GM18868 (cell line): ENCODE measurements around the gene IGSF21.

Experiments
- ATAC-seq: cut with Tn5 transposase; IDR thresholded peaks from one replicate; pipeline ENCODE4 v1.9.1; 2021; ENCODE audit warnings: mild to moderate bottlenecking, moderate library complexity; ENCODE audit not compliant: unreplicated experiment

IGSF21 gene

DNA sequence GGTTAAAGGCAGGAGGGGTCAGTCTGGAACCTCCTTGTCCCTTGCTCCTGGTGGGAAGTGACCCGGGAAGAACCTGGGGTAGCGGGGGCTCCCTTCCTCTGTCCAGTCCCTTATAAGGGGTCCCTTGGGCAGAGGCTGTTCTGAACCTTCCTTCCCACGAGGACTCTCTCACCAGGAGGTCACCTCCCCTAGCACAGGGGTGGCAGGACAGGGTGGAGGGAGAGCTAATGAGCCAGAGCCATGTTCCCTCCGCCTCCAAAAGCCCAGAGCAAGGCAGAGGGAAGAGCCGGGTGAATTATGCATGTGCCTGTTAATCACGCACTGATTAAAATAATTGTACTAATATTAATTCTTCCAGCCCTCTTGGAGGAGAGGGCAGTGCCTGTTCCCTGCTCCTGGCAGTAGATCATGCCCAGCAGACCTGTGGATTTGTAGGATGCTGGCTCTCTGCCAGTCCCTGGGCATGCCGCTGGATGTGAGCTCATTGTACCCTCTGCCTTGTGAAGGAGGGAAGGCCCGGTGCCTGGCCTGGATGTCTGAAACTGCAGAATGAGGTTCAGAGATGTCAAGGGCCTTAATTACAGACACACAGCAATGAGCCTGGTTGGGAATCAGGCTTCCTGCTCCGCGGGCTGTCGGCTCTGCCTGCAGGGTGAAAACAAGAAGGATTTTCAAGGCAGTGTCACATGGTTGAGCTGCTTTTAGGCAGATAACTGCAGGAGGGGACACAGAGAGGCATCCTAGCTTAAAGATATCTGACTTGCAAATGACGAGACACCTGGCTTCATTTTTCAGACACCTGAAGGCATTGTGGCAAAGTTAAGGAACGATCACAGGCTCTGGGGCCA lies 68.2 kb downstream of the IGSF21 start:
- no peak for ATAC-seq

DNA sequence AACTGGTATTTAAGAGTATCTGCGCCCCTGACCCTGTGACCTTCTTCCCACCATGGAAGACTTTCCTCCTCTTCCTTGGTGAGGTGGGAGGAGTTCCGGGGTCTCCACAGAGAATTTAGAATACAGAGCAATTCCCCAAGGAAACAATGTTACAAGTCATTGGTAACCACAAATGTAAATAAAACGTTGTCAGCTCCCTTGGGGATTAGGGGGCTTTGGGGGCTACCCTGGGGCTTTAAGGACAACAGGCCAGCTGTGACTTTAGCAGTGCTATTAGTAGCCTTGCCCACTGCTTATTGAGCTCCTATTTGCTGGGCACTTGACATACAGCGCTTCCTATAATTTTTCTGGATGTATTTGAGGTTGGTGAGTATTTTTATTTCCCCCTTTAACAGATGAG lies 69.0 kb downstream of the IGSF21 start:
- no peak for ATAC-seq

DNA sequence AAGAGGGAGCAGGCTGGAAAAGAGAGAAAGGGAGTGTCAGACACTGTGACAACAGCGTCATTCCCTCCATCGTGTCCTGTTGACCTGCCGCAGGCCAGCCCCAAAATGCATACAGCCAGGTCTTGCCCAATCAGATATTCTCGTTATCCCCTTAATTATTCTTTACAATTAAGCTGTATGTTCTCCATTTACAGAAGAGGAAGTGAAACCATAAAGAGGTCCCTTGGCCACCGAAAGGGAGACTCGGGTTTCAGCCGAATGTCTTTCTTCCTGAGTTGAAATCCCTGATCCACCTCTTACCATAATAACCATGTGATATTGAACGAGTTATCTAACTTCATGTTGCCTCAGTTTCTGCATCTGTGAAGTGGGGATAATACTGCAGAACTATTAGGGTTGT lies 70.5 kb downstream of the IGSF21 start:
- ATAC-seq = no peak

DNA sequence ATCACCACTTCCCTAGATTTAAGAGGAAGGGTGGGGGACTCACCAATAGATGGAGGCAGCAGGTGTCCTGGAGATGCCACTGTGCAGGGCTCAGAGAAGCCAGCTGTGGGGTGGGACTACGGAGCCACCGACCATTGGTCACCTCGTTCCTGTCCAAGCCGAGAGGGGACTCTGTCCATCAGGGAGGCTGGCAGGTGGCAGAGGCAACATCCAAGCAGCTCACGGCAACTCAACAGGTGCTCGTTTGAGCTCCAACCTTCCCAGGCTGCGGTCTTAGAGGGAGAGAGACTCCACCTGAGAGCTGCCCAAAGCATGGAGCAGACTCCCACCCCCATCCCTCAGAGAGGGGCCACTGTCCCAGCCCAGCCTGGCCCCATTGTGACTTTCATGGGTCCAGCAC lies 71.4 kb downstream of the IGSF21 start:
- ATAC-seq = no peak

DNA sequence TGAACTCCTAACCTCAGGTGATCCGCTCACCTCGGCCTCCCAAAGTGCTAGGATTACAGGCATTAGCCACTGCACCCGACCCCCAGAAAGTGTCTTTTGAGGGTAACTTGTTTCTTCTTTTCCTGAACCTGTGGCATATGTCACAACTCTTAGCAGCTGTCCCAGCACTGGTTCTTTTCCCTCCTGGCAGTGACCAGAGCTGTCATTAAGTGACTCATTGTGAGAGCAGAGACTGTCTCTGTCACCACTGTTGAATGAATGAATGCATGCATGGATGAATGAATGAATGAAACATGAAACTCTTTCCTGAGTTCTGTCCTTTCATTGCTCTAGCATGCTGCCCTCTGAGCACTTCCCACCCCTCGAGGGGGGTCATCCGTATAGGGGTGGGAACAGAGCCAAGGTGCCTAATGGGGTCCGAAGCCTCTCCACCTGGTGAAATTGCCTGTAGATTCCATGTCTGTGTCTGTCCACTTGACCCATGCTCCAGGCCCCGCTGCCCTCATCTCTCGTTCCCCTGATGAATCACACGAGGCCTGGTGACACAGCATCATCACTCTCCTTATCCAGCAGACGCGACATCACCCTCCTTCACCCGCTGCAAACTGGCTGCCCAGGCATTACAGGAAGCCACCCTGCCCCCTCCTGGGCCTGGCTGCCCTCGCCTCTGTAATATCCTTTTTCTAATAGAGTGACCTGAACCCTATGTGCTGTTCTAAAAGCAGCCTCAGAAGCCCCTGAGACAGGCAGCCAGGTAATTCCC lies 75.0 kb downstream of the IGSF21 start:
- ATAC-seq = no peak

DNA sequence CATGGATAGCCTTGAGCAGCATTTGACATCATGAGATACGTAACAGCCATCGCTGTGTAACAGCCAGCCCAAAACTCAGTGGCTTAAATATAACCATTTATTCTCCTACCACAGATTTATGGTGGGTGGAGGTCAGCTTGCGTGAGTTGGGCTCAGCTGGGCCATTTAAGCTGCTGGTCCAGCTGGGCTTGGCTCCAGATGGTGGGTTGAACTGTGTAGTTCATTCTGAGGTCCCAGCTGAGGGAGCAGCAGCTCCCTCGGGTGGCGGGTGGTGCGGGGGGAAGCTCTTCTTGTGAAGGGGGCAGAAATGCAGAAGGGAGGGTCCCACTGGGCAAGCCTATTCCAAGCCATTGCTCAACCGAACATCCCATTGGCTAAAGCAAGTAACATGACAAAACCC lies 75.9 kb downstream of the IGSF21 start:
- ATAC-seq = no peak

DNA sequence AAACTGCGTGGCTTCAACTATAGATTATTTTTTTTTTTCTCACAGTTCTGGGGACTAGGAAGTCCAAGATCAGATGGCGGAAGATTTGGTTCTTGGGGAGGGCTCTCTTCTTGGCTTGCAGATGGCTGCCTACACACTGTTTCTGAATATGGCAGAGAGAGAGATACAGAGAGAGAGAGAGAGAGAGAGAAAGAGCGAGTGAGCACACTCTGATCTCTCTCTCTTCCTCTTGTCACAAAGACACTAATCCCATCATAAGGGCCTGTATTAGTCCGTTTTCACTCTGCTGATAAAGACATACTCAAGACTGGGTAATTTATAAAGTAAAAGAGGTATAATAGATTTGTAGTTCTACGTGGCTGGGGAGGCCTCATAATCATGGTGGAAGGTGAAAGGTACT lies 79.5 kb downstream of the IGSF21 start:
- no peak for ATAC-seq

DNA sequence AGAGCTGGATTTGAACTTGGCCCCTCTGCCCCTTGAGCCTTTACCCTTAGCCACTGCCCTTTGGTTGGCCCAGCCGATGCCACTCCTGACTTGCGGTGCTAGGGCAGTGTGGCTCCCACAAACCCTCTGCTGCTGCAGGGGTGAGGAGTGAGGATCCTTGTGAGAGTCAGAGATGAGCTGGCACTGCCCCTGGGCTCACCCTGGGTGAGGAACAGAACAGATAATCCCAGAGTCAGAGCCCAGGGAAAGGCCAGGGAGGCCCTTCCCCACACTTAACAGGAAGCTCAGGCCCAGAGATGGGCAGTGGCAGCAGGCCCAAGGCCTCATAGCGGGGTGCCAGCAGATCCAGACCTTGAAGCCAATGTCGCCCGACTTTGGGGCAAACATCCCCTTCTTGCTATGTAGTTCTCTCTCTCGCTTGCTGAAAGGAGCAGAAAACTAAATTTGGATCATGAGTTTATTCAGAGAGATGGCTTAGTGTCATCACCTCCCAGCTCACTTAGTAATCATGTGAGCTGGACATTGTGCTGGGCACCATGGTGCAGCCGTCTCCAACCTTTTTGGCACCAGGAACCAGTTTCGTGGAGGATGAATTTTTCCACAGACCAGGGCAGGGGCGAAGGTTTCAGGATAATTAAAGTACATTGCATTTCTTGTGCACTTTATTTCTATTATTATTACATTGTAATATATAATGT lies 81.4 kb downstream of the IGSF21 start:
- no peak for ATAC-seq

DNA sequence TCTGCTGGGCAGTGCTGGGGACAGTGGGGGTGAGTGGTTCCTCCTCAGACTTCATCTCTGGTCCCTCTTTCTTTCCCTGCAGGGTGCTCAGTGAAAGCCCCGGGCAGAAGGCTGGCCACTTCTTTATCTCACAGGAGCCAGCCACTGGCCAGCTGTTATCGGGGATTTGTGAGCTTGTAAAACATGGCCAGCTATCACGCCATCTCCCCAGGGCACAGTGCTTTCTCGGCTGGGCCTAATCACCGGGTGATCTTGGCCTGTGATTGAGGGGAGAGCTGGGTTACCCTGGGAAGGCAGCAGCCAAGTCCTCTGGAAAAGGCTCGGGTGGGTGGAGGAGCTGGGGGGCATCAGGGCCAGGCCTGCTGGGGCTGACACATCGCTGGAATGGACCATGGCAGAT lies 83.0 kb downstream of the IGSF21 start:
- no peak for ATAC-seq

DNA sequence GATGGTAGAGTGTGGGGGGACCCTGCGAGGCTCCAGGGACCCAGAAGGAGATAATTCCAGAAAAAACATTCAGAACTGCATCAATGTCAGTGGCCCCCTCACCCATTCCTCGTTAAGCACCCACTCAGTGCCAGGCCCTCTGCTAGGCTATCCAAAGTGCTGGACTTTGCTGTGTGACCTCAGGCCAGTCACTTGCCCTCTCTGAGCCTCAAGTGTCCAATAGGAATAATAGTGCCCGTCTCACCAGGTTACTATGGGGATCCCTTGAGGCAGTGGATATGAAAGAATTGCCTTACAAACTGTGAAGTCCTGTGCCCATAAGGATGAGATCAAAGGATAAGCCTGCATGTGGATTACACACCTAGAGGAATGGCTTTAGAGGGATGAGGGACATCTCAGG lies 83.4 kb downstream of the IGSF21 start:
- ATAC-seq = no peak

DNA sequence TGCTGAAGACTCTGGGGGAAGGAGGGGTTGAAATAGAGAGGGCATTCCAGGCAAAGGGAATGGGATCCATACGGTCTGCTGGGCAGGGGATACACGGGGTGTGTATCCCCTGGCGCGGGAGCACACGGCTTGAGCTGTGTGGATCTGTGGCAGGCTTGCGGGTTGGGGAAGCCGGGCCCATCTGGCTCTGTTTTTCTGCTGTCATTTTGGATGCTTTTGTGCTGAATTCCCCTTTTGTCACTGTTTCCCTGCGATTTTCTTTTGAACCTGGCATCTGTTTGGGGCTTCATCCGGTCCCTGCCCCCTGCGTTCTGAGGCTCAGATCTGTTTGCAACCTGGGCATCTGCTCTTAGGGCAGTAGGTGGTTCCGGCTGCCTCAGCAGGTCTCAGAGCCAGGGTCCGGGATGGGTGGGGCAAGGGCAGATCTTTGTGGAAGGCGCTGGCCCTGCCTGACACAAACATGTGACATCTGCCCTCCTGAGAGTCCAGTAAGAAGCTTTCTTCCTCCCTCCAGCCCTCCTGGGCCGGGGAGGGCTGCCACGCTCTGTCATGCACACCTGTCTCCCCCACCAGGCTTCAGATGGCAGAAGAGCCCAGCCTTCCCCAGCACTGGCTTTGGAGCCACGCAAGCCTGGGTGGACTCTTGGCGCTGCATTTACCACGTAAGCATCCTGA lies 84.0 kb downstream of the IGSF21 start:
- no peak for ATAC-seq

DNA sequence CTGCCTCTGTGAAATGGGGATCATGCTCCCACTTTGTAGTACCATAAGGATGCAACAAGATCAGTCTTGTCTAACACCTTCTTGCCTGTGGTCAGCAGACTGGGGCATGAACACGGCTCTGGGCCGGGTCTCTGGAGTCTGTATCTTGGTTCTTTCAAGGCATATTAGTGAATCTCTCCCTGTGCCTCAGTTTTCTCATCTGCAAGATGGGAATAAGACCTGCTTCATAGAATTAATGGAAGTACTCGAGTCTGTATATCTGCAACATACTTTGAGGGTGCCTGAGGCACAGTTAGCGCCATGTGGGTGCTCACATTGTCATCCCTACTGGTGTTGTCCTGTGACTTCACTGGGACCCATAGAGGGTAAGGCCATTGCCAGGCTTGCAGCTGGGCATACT lies 84.6 kb downstream of the IGSF21 start:
- ATAC-seq = no peak

DNA sequence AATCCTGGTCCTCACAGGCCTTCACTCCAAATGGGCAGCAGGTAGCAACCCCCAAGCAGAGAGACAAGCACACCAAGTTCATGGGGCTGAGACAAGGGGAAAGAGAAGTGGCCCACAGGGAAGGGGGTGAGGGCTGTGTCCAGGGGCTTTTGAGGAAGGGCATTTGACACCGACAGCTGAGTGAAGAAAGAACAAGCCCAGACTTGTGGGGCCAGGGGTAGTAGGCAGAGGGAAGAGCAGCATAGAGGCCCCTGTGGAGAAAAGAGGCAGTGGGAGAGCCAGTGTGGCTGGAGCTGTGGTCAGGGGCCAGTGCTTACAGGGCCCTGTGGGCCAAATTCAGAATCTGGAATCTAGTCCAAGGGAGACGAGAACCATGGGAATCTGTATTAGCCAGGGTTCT lies 85.4 kb downstream of the IGSF21 start:
- no peak for ATAC-seq

DNA sequence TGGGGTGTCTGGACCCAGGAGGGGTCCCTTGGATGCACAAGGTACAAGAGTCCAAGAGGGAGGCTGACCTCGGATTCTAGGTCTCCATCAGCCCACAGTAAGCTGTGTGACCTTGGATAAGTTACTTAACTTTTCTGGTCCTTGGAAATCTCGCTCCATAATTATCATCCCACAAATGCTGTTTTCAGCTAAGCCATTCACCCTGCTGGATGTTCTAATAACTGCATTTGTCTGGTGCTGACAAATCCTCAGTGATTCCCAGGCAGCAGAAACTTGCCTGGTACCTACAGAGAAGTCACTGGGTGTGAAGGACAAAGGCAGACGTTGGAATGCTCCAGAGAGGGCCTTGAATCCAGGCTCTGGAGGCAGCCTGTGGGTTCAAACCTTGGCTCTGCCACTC lies 89.7 kb downstream of the IGSF21 start:
- no peak for ATAC-seq

DNA sequence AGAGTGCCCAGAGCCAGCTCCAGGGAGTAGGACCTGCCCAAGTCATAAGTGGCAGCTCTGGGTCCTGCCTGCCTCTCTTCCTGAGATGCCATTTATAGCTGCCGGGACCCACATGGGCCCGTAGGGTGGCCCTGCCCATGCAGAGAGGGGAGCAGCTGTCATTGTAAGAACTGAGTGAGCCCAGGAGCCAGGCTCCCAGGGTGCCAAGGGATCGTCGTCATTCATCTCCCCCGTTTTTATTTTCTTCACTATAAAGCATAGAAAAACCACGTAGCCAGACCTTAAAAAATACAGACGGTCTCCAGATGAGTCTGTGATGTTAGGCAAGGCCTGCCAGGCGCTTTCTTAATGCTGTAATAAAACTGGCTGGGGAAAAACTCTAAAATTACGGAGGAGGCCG lies 90.7 kb downstream of the IGSF21 start:
- no peak for ATAC-seq

DNA sequence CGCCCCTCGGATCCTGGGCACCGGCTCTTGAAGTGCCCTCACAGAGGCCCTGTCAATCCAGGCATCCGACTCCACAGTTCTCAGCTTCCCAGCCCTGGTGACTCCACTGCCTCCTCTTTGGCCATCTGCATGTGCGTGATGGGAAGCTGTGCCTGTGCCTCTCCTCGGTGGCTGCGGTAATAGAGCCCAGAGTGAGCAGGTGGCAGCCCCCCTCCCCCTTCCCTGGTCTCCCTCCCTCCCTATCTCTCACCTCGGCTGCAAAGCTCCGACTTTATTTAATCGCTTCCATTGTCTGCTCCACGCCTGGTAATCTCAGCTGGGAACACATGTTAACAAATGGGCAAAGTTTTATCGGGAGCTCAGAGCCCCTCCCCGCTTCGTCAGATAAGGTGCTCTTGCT lies 91.9 kb downstream of the IGSF21 start:
- no peak for ATAC-seq

DNA sequence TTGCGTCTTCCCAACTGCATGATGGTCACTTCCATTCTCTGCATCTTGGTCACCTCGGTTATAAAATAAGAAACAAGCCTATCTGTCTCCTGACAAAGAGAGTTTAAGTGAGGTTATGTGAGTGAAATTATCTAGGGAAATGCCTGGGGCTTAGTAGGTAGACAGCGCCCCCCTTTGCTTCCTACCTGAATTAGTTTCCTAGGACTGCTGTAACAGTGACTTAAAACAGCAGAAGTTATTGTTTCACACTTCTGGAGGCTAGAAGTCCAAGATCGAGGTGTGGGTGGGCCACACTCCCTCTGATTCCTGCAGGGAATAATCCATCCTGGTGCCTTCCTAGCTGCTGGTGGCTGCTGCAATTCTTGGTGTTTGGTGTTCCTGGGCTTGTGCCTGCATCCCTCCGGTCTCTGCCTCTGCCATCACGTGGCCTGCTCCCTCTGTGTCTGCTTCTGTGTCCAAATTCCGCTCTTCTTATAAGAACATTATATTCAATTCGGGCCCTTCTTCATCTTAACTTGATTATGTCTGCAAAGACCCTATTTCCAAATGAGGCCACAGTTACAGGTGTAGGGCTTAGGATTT lies 92.6 kb downstream of the IGSF21 start:
- ATAC-seq = no peak

DNA sequence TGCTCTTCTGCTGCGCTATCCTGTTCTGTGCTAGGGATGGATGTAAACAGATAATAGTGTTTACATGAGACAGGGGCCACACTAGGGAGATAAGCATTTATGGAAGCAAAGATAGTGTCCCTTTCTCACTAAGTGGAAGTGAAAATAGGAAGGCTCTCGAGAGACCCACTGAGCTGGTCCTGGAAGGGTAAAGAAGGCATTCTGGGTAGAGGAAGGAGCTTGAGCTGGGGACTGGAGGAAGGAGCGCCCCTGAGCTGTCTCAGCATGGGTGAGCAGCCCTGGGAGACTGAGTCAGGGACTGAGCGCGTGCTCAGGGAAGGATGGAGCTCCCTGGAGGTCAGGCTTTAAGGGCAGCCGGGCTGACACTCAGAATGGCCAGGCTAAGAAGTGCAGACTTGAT lies 93.3 kb downstream of the IGSF21 start:
- no peak for ATAC-seq

DNA sequence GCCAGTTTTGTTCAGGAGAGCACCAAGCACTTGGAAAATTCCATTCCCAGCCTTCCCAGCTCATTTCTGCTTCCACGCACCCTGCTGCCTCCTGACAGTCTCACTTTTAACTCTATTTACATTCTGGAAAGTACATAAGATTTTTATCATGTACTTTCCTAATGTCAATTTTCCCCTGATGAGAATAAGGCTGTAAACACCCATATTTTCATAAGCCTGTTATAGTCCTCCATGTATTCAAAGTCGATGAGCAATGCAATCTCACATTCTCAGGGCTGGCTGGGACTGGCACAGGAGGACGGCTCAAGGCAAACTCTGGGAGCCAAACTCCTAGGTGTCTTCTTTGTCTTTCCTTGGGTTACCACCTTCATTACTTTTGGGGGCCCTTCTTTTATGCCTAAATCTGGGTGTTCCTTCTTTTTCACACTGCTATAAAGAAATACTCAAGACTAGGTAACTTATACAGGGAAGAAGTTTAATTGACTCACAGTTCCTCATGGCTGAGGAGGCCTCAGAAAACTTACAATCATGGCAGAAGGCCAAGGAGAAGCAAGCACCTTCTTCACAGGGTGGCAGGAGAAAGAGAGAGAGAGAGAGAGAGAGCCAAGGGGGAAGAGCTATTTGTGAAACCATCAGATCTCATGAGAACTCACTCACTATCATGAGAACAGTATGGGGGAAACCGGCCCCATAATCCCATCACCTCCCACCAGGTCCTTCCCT lies 94.6 kb downstream of the IGSF21 start:
- ATAC-seq = no peak

DNA sequence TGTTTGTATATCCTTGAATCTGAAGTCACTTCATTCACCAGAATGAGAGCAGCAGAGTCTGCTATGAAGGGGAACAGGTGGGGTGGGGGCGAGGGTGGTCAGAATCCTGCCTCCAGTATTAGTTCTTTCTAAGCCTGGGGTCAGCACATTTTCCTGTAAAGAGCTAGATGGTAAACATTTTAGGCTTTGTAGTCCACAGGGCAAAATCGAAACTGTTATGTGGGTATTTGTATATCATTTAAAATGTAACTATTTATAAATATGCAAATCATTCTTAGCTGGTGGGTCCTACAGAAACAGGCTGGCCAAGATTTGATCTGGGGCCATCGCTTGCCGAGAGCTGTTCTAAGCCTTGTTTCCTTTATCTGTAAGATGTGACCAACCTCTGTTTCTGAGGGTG lies 96.0 kb downstream of the IGSF21 start:
- ATAC-seq = no peak
